SU-DHL-6 (cell line): ENCODE measurements around the gene GRIK2.

Experiments
- EZH2phosphoT487 ChIP-seq: fragments of 200-600 bp; sonication (generic), shearing (Covaris generic); conservative IDR thresholded peaks from 2 replicates; pipeline ENCODE4 v1.6.1; 2018; ENCODE audit warnings: mild to moderate bottlenecking, antibody characterized with exemption, low read length, moderate library complexity, mixed read lengths
- TF ChIP-seq, protein P1 (sequence below): fragments of 200-600 bp; sonication (generic); IDR thresholded peaks from one replicate; pipeline ENCODE4 v1.5.1; 2017; ENCODE audit warnings: antibody characterized with exemption, mild to moderate bottlenecking, low read length, moderate library complexity; ENCODE audit not compliant: insufficient read depth, poor library complexity, severe bottlenecking

DNA sequence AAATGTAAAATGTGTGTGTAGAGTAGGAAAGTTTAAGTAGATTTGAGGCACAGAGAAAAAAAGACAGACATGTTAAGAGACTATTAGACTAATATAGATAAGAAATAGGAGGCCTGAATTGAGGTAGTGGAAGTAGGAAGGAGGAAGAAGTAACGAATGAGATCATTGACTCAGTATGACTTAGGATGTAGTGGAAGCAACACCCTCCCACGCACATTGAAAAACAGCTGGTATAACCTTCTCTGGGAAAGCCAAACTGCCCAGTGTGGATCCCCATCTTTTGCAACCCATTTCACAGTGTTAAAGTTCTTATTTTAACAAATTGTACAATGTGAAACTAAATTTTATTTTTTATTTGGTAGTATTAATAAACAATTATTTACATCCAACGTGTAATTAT lies 89.1 kb downstream of the GRIK2 start:
- TF ChIP-seq, protein P1, sequence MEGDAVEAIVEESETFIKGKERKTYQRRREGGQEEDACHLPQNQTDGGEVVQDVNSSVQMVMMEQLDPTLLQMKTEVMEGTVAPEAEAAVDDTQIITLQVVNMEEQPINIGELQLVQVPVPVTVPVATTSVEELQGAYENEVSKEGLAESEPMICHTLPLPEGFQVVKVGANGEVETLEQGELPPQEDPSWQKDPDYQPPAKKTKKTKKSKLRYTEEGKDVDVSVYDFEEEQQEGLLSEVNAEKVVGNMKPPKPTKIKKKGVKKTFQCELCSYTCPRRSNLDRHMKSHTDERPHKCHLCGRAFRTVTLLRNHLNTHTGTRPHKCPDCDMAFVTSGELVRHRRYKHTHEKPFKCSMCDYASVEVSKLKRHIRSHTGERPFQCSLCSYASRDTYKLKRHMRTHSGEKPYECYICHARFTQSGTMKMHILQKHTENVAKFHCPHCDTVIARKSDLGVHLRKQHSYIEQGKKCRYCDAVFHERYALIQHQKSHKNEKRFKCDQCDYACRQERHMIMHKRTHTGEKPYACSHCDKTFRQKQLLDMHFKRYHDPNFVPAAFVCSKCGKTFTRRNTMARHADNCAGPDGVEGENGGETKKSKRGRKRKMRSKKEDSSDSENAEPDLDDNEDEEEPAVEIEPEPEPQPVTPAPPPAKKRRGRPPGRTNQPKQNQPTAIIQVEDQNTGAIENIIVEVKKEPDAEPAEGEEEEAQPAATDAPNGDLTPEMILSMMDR = no peak
- TF ChIP-seq EZH2phosphoT487 = no peak
